ENCODE measurements around the gene EGFR. TPM values are rescaled to one million over a fixed set of nuclear protein-coding genes. Genes with fewer than 3 reads are reported as not detected.
A peak's percentile ranks its signal among the peaks of the same experiment; 100 is the strongest.

The EGFR gene
- total RNA-seq, 3 donors from 2014 or later, result 63.6 to 96.3 (median 72.5) TPM

- no peak for TF ChIP-seq CTCF (IDR thresholded peaks at IDR 0.05)
- no peaks in the 10 kb centered on the region for H3K36me3 ChIP-seq (ENCODE audit: low read depth)
- no peak for ATAC-seq
- intact Hi-C loops (cut with DNase I, micrococcal nuclease), result no loop called here
- H3K4me1 ChIP-seq (ENCODE audit: low read depth), result peaks cover 9% of the 10 kb centered on the region
- H3K4me3 ChIP-seq, result no peak overlapping the region
- H3K9me3 ChIP-seq, result no peaks in the 10 kb centered on the region
- no peak for DNase-seq
Observed at GRCh38 chr7:55119571-55119970, 100.8 kb downstream of the EGFR start.

DNA sequence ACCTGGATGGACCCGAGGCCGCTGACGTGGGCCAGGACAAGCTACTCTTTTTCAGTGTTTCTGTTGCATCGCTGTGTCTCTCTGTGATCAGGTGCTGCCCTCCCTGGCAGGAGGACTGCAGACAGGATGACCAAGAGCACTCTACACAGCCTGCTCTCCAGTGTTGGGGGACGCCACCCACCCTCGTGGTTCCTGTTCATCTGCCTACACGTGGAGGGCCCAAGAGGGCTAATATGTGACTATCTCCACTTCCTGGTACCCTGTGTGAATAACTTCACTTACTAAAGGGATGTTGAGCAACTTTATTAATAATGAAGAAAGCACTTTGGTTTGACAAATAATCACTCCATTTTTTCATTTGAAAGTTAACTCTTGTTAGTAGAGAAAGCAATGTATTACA is 101.3 kb downstream of the EGFR start:
- TF ChIP-seq CTCF (IDR thresholded peaks at IDR 0.05), result no peak
- Histone ChIP-seq H3K4me1 (ENCODE audit: low read depth) (peaks cover 9% of the 10 kb centered on the region), H3K36me3 (ENCODE audit: low read depth) (no peaks in the 10 kb centered on the region), H3K4me3 (no peak overlapping the region), H3K9me3 (no peaks in the 10 kb centered on the region)
- ATAC-seq (peak; percentile 12), DNase-seq (no peak)
- intact Hi-C loops (cut with DNase I, micrococcal nuclease), result loop anchor here in 1 of 2 donors (10.0 kb wide), 1 partner anchor 45 kb away; no protein-coding TSS in a partner anchor

DNA sequence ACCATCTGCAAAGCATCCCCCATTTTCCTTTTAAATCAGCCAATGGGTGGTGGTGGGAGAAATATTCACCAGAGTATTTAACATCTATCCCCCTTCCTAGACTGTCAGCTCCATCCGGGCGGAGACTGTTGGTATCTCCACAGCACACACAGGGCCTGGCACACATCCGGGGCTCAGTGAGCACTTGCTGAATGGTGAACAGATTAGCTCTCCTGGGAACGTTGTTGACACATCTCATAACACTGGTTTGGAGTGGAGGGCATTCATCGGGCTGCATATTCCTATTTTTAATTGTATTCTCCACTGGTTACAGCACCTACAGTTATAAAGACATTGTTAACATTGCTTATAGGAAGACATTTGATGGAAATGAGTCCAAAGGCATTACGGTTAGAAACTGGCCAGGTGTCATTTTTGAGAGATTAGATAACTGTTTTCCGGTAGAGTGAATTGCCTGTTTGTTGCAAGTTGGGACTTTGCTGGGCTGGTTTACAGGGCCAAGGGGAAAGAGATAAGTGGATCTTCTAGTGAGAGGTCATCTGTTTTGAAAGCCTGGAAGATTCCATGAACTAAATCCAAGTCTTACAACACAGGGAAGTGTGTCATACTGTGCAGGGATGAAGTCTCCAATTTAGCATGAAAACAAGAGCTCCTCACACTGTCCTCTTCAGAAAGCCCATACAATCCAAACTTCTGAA is 101.8 kb downstream of the EGFR start:
- ATAC-seq (peak; percentile 75), DNase-seq (no peak)
- intact Hi-C loops (cut with DNase I, micrococcal nuclease), result loop anchor here in 1 of 2 donors (10.0 kb wide), 1 partner anchor 46 kb away; no protein-coding TSS in a partner anchor
- TF ChIP-seq CTCF (IDR thresholded peaks at IDR 0.05), result no peak
- Histone ChIP-seq H3K4me3 (no peak overlapping the region), H3K9me3 (no peaks in the 10 kb centered on the region), H3K36me3 (ENCODE audit: low read depth) (no peaks in the 10 kb centered on the region), H3K4me1 (ENCODE audit: low read depth) (peaks cover 9% of the 10 kb centered on the region)

DNA sequence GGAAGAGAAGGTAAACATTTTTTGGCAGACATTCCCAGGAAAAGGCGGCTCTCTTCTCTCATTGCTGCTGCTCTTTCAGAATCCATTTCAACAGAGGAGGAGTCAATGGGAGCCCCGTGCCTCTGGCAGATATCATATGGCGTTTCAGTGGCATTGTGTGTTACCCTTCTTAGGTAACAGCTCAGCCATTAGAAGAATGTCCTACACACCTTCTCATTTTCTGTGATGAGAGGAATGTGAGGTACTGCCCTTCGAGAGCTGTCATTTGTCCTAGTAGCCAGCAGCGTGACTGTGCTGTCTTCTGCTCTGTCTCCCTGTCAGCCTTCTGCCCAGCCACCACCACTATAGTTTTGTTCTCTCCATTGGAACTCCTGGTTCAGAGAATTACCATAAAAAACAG is 102.4 kb downstream of the EGFR start:
- no peaks in the 10 kb centered on the region for H3K9me3 ChIP-seq
- DNase-seq (no peak), ATAC-seq (peak; percentile 11)
- TF ChIP-seq CTCF (IDR thresholded peaks at IDR 0.05), result no peak
- intact Hi-C loops (cut with DNase I, micrococcal nuclease), result loop anchor here in 1 of 2 donors (10.0 kb wide), 1 partner anchor 46 kb away; no protein-coding TSS in a partner anchor
- no peak overlapping the region for H3K4me3 ChIP-seq
- H3K36me3 ChIP-seq (ENCODE audit: low read depth), result no peaks in the 10 kb centered on the region
- H3K4me1 ChIP-seq (ENCODE audit: low read depth), result peaks cover 9% of the 10 kb centered on the region

DNA sequence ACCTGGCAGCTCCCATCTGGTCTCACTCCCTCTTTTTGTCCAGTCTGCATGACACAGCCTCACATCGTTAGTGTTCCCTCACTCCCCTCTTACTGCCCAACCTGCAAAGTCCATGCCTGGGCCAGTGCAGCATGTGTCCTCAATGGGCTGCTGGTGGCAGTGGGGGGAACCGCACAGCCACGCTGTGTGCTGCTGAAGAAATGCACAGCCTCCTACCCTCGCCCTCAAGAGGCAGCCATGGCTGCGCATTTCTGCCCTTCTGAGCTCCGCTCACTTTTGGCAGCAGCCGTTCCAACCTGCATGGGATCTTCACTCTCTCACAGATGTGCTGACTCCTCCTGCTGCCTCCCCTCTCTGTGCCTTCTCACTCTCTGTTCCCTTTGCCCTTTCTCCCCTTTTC is 103.4 kb downstream of the EGFR start:
- intact Hi-C loops (cut with DNase I, micrococcal nuclease), result loop anchor here in 1 of 2 donors (10.0 kb wide), 1 partner anchor 47 kb away; no protein-coding TSS in a partner anchor
- no peak for ATAC-seq

More for the DNA sequence above, 103.4 kb downstream of the EGFR start:
- no peaks in the 10 kb centered on the region for H3K36me3 ChIP-seq (ENCODE audit: low read depth)
- no peaks in the 10 kb centered on the region for H3K9me3 ChIP-seq
- no peak for DNase-seq
- TF ChIP-seq CTCF (IDR thresholded peaks at IDR 0.05), result no peak
- no peak overlapping the region for H3K4me3 ChIP-seq
- peaks cover 11% of the 10 kb centered on the region for H3K4me1 ChIP-seq (ENCODE audit: low read depth)
